DND-41 (cell line): Measurements from ENCODE around the gene RAI1.

Experiments used
- CTCF ChIP-seq: IDR thresholded peaks from 2 replicates; pipeline ENCODE4 v1.5.1; 2012; ENCODE audit warnings: borderline replicate concordance, low read length, moderate library complexity, mild to moderate bottlenecking; ENCODE audit not compliant: poor library complexity, severe bottlenecking; ENCODE audit errors: extremely low read depth
- EZH2 ChIP-seq: IDR thresholded peaks from 3 replicates; pipeline ENCODE4 v1.6.1; 2012; ENCODE audit warnings: borderline replicate concordance, low read depth, mild to moderate bottlenecking, moderate library complexity, low read length, inconsistent platforms; ENCODE audit not compliant: severe bottlenecking

GRCh38 chr17:17725752-17726457 is 44.6 kb downstream of the RAI1 start:
- TF ChIP-seq CTCF, result no peak
- no peak for TF ChIP-seq EZH2
